K562 (cell line): ENCODE measurements around the gene NT5DC1. TPM values are rescaled to one million over a fixed set of nuclear protein-coding genes. Genes with fewer than 3 reads are reported as not detected.

Experiments
- ARID1B ChIP-seq: fragments of 450-650 bp; IDR thresholded peaks from 2 replicates; pipeline ENCODE4 v1.6.1; 2016; ENCODE audit warnings: antibody characterized with exemption, mild to moderate bottlenecking, inconsistent platforms
- CEBPB ChIP-seq: fragments of 450-650 bp; IDR thresholded peaks from 2 replicates; pipeline ENCODE4 v1.6.1; 2016; ENCODE audit warnings: missing genetic modification characterization, missing compliant biosample characterization
- CHD4 ChIP-seq: fragments of 200-600 bp; sonication (generic); IDR thresholded peaks from 3 replicates; pipeline ENCODE4 v1.6.1; 2012; ENCODE audit warnings: low read depth, mild to moderate bottlenecking, mixed read lengths, low read length, inconsistent platforms; ENCODE audit not compliant: insufficient read depth, insufficient replicate concordance, poor library complexity, severe bottlenecking
- DIDO1 ChIP-seq: fragments of 450-650 bp; IDR thresholded peaks from 2 replicates; pipeline ENCODE4 v1.6.1; 2016; ENCODE audit warnings: low read depth, missing biosample characterization, missing genetic modification characterization
- EWSR1 ChIP-seq: fragments of 450-650 bp; IDR thresholded peaks from 2 replicates; pipeline ENCODE4 v1.6.1; 2018; ENCODE audit warnings: borderline replicate concordance, mild to moderate bottlenecking, low read depth, moderate library complexity; ENCODE audit not compliant: partially characterized antibody
- HDAC8 ChIP-seq: fragments of 450-650 bp; IDR thresholded peaks from 2 replicates; pipeline ENCODE4 v1.6.1; 2016; ENCODE audit warnings: mild to moderate bottlenecking, missing genetic modification characterization, moderate library complexity, missing compliant biosample characterization
- KDM5B ChIP-seq: fragments of 200-600 bp; sonication (generic); IDR thresholded peaks from 2 replicates; pipeline ENCODE4 v1.6.1; 2012; ENCODE audit warnings: low read depth, mild to moderate bottlenecking, moderate library complexity, low read length, control low read depth, inconsistent platforms; ENCODE audit not compliant: insufficient replicate concordance
- LCOR ChIP-seq: sonication (generic); formaldehyde crosslinking; IDR thresholded peaks from 2 replicates; pipeline ENCODE4 v1.8.0; 2022; ENCODE audit warnings: mild to moderate bottlenecking, missing genetic modification reagents
- MEIS2 ChIP-seq: fragments of 450-650 bp; IDR thresholded peaks from 2 replicates; pipeline ENCODE4 v1.6.1; 2014; ENCODE audit warnings: mild to moderate bottlenecking; ENCODE audit not compliant: partially characterized antibody
- MTA1 ChIP-seq: fragments of 450-650 bp; IDR thresholded peaks from 2 replicates; pipeline ENCODE4 v1.6.1; 2017; ENCODE audit warnings: borderline replicate concordance
- NFE2L1 ChIP-seq: fragments of 450-650 bp; IDR thresholded peaks from 2 replicates; pipeline ENCODE4 v1.6.1; 2016; ENCODE audit warnings: missing genetic modification characterization, low read depth, mild to moderate bottlenecking, missing compliant biosample characterization, moderate library complexity, borderline replicate concordance
- SETDB1 ChIP-seq: IDR thresholded peaks from one replicate; pipeline ENCODE4 v1.6.1; 2012; ENCODE audit warnings: low read length, control low read depth, inconsistent platforms
- SFPQ ChIP-seq: fragments of 200-400 bp; formaldehyde crosslinking; IDR thresholded peaks from 2 replicates; pipeline ENCODE4 v1.6.1; 2017; ENCODE audit warnings: mild to moderate bottlenecking, low read depth, low read length, moderate library complexity
- SOX6 ChIP-seq: fragments of 450-650 bp; IDR thresholded peaks from 2 replicates; pipeline ENCODE4 v1.6.1; 2014; ENCODE audit warnings: mild to moderate bottlenecking
- SREBF1 ChIP-seq: fragments of 150-350 bp; IDR thresholded peaks from 2 replicates; pipeline ENCODE4 v1.6.1; 2014; ENCODE audit warnings: antibody characterized with exemption, low read depth, low read length, borderline replicate concordance
- SRSF3 ChIP-seq: fragments of 200-400 bp; formaldehyde crosslinking; IDR thresholded peaks from 2 replicates; pipeline ENCODE4 v1.6.1; 2016; ENCODE audit warnings: mild to moderate bottlenecking, low read length, moderate library complexity; ENCODE audit not compliant: insufficient read depth
- TAF15 ChIP-seq: fragments of 200-400 bp; formaldehyde crosslinking; IDR thresholded peaks from 2 replicates; pipeline ENCODE4 v1.6.1; 2017; ENCODE audit warnings: mild to moderate bottlenecking, low read depth, low read length, moderate library complexity
- TBL1XR1 ChIP-seq, 2 experiments: IDR thresholded peaks; 2 replicates each; pipeline ENCODE4 v1.6.1; 2012; ENCODE audit warnings: improper control_type of control experiment in 2 of 2, low read length in 2 of 2, mild to moderate bottlenecking in 1 of 2
- ZMIZ1 ChIP-seq, 2 experiments: fragments of 150-350 bp in 1 of 2; IDR thresholded peaks; 2 replicates each; pipeline ENCODE4 v1.6.1; 2012 to 2016; ENCODE audit warnings: low read depth in 2 of 2, low read length in 2 of 2, mild to moderate bottlenecking in 1 of 2, moderate library complexity in 1 of 2
- ZNF146 ChIP-seq: IDR thresholded peaks from one replicate; pipeline ENCODE4 v1.6.1; 2018; ENCODE audit warnings: missing compliant biosample characterization; ENCODE audit not compliant: unreplicated experiment
- ZNF408 ChIP-seq: fragments of 250-450 bp; sonication (Bioruptor Pico); IDR thresholded peaks from 2 replicates; pipeline ENCODE4 v1.4.0; 2020; ENCODE audit warnings: low read depth, mild to moderate bottlenecking, moderate library complexity
- polyA plus RNA-seq, 8 experiments: library from polyadenylated mRNA; depleted of rRNA in 4 of 8; stranded (reverse) in 5 of 8; unstranded in 3 of 8; fragments of >200 nt; fragmentation: Nextera tagmentation in 2 of 8; fragmentation: Illumina TruSeq in 1 of 8; extraction: Ambion mirVana in 2 of 8; extraction: Trizol in 1 of 8; gene quantifications; 2 replicates each; pipeline versions ENCODE4 v1.2.1 to v1.2.3, GENCODE V29; 2011 to 2014; ENCODE audit warnings: inconsistent platforms in 1 of 8, missing spikeins in 1 of 8
- total RNA-seq, 7 experiments: library from RNA; depleted of rRNA in 6 of 7; stranded (reverse); fragments of >200 nt in 6 of 7; fragmentation: Illumina TruSeq in 2 of 7; extraction: Trizol in 2 of 7; gene quantifications; 2 replicates each; pipeline versions ENCODE4 v1.2.1 to v1.2.3, GENCODE V29; 2011 to 2021; ENCODE audit warnings: low replicate concordance in 1 of 7

NT5DC1 gene
- total and polyA plus RNA-seq, 9 of the 15 experiments (the other 6 are each of a cell fraction or from before 2014, with no cell fraction given): 4.9 to 28.5 (median 16.3) TPM

GRCh38 chr6:116253505-116254296 lies 153.0 kb downstream of the NT5DC1 start, which contains the start of gene TSPYL4 (continued):
- TF ChIP-seq KDM5B (peak; percentile 58), ARID1B (no peak; the same call in 1 of the 2 replicates), NFE2L1 (tag) (no peak), SFPQ (no peak), LCOR (CRISPR knock-in tag) (0 out of 2 replicates have a peak, but pooled peaks have one; percentile 55), ZNF408 (CRISPR knock-in tag) (no peak), MEIS2 (peak; percentile 79), SREBF1 (no peak), MTA1 (peak; percentile 94), DIDO1 (0 out of 2 replicates have a peak, but pooled peaks have one; percentile 26), CHD4 (no peak), SETDB1 (no peak), ZMIZ1 (IDR thresholded peaks at IDR 0.05; ENCODE audit: low read depth in 2 of 2, low read length in 2 of 2) (0 out of 4 replicates have a peak, but pooled peaks of 1 of the 2 experiments have one; percentile 32), SRSF3 (no peak), ZNF146 (CRISPR knock-in tag) (no peak), SOX6 (peak; percentile 100), TAF15 (no peak), TBL1XR1 (IDR thresholded peaks at IDR 0.05; ENCODE audit: low read length in 2 of 2) (0 out of 4 replicates have a peak, but pooled peaks of 1 of the 2 experiments have one; percentile 19), CEBPB (peak; percentile 76), HDAC8 (tag) (no peak), EWSR1 (no peak)
